Measurements from ENCODE around the gene ZBED1. TPM values are rescaled to one million over a fixed set of nuclear protein-coding genes. Genes with fewer than 3 reads are reported as not detected.

ZBED1 gene
- 10 to 100 TPM; 14.1 to 36.6 (median 23.2) TPM for total RNA-seq

- H3K27ac ChIP-seq, result peak within 1 kb of the TSS; percentile 78 to 86
- in situ Hi-C loops (cut with MboI; ENCODE audit: low pct_unique_long_range_greater_than_20kb in 2 of 9, low sequenced_read_pairs in 9 of 9, unreplicated experiment in 9 of 9), result no loop called here
- no CpG with 5 or more reads among the region's 57 CpGs for WGBS, 10 experiments
Measured at GRCh38 chrX:2500803-2501558, at the start of gene ZBED1, which contains the start of gene DHRSX. Gene ZBED1 (minus strand): TSS chrX:2500976. CDS start chrX:2490719, 10,257 bp downstream. Gene DHRSX (minus strand): TSS chrX:2500976. CDS start chrX:2500925, 51 bp downstream.

GRCh38 chrX:2549876-2550275 lies 49.1 kb upstream of the ZBED1 start:
- WGBS, 10 experiments, result 0 to 93% (median 41%) methylated on average over 1 to 7 of the region's 7 CpGs; no CpG with 5 or more reads in 5 of the 10 experiments
- no peak overlapping the region for H3K4me3 ChIP-seq
- in situ Hi-C loops (cut with MboI; ENCODE audit: low pct_unique_long_range_greater_than_20kb in 2 of 9, low sequenced_read_pairs in 9 of 9, unreplicated experiment in 9 of 9), result no loop called here
- H3K27ac ChIP-seq, result peak overlapping the region in 1 of 2 donors; percentile 30
- peak in 2 of 8 experiments; percentile 14 to 18 for ATAC-seq (replicated peaks in 6 of 8)
- H3K4me1 ChIP-seq (replicated peaks in 1 of 2), result peaks cover 18 to 21% of the 10 kb centered on the region in 2 donors

More at GRCh38 chrX:2500803-2501558, at the start of gene ZBED1, which contains the start of gene DHRSX:
- Histone ChIP-seq H3K4me3 (peak within 1 kb of the TSS; percentile 48 to 75 (median 57)), H3K4me1 (replicated peaks in 1 of 2) (peaks cover 7 to 11% of the 10 kb centered on the region in 2 donors)
- ATAC-seq (replicated peaks in 6 of 8), result peak; percentile 39 to 66 (median 56)

GRCh38 chrX:2548711-2549423 lies 48.1 kb upstream of the ZBED1 start:
- WGBS, 10 experiments, result 9 to 86% (median 32%) methylated on average over 1 to 8 of the region's 11 CpGs; no CpG with 5 or more reads in 1 of the 10 experiments
- peak; percentile 6 to 85 (median 74) for ATAC-seq (replicated peaks in 6 of 8)
- peaks cover 18 to 21% of the 10 kb centered on the region in 2 donors for H3K4me1 ChIP-seq (replicated peaks in 1 of 2)
- H3K4me3 ChIP-seq, result no peak overlapping the region
- in situ Hi-C loops (cut with MboI; ENCODE audit: low pct_unique_long_range_greater_than_20kb in 2 of 9, low sequenced_read_pairs in 9 of 9, unreplicated experiment in 9 of 9), result no loop called here
- H3K27ac ChIP-seq, result peak overlapping the region; percentile 47 to 58

- H3K27ac ChIP-seq, result no peak overlapping the region
- H3K4me1 ChIP-seq (replicated peaks in 1 of 2), result peaks cover 18% of the 10 kb centered on the region in 2 donors
- WGBS, 10 experiments, result 50 to 100% (median 100%) methylated on average over 1 to 3 of the region's 4 CpGs; no CpG with 5 or more reads in 4 of the 10 experiments
- no peak overlapping the region for H3K4me3 ChIP-seq
- no peak for ATAC-seq (replicated peaks in 6 of 8)
- in situ Hi-C loops (cut with MboI; ENCODE audit: low pct_unique_long_range_greater_than_20kb in 2 of 9, low sequenced_read_pairs in 9 of 9, unreplicated experiment in 9 of 9), result no loop called here
Measured at GRCh38 chrX:2547736-2548135, 47.0 kb upstream of the ZBED1 start.

GRCh38 chrX:2546496-2546895 lies 45.7 kb upstream of the ZBED1 start:
- H3K4me1 ChIP-seq (replicated peaks in 1 of 2), result peaks cover 12 to 13% of the 10 kb centered on the region in 2 donors
- no peak for ATAC-seq (replicated peaks in 6 of 8)
- in situ Hi-C loops (cut with MboI; ENCODE audit: low pct_unique_long_range_greater_than_20kb in 2 of 9, low sequenced_read_pairs in 9 of 9, unreplicated experiment in 9 of 9), result no loop called here
- H3K4me3 ChIP-seq, result no peak overlapping the region
- H3K27ac ChIP-seq, result no peak overlapping the region
- WGBS, 10 experiments, result 0 to 88% (median 86%) methylated on average over 1 of the region's 1 CpG; no CpG with 5 or more reads in 7 of the 10 experiments

- ATAC-seq (replicated peaks in 6 of 8), result no peak
- Histone ChIP-seq H3K4me1 (replicated peaks in 1 of 2) (peaks cover 9 to 11% of the 10 kb centered on the region in 2 donors), H3K4me3 (no peak overlapping the region), H3K27ac (no peak overlapping the region)
- WGBS, 10 experiments, result 0 to 86% (median 53%) methylated on average over 1 of the region's 1 CpG; no CpG with 5 or more reads in 6 of the 10 experiments
- in situ Hi-C loops (cut with MboI; ENCODE audit: low pct_unique_long_range_greater_than_20kb in 2 of 9, low sequenced_read_pairs in 9 of 9, unreplicated experiment in 9 of 9), result no loop called here
Measured at GRCh38 chrX:2545144-2545543, 44.4 kb upstream of the ZBED1 start.

- Histone ChIP-seq H3K27ac (no peak overlapping the region), H3K4me3 (no peak overlapping the region), H3K4me1 (replicated peaks in 1 of 2) (peaks cover 0 to 4% of the 10 kb centered on the region in 2 donors)
- in situ Hi-C loops (cut with MboI; ENCODE audit: low pct_unique_long_range_greater_than_20kb in 2 of 9, low sequenced_read_pairs in 9 of 9, unreplicated experiment in 9 of 9), result no loop called here
- WGBS, 10 experiments, result 25 to 96% (median 80%) methylated on average over 2 to 7 of the region's 7 CpGs
- no peak for ATAC-seq (replicated peaks in 6 of 8)
Measured at GRCh38 chrX:2542826-2543521, 42.2 kb upstream of the ZBED1 start.

- Histone ChIP-seq H3K4me1 (replicated peaks in 1 of 2) (peaks cover 8 to 15% of the 10 kb centered on the region in 2 donors), H3K4me3 (no peak overlapping the region), H3K27ac (no peak overlapping the region)
- in situ Hi-C loops (cut with MboI; ENCODE audit: low pct_unique_long_range_greater_than_20kb in 2 of 9, low sequenced_read_pairs in 9 of 9, unreplicated experiment in 9 of 9), result no loop called here
- 60 to 100% (median 91%) methylated on average over 1 to 7 of the region's 8 CpGs; no CpG with 5 or more reads in 5 of the 10 experiments for WGBS, 10 experiments
- no peak for ATAC-seq (replicated peaks in 6 of 8)
Measured at GRCh38 chrX:2541603-2542002, 40.8 kb upstream of the ZBED1 start.

- Histone ChIP-seq H3K27ac (no peak overlapping the region), H3K4me3 (no peak overlapping the region), H3K4me1 (replicated peaks in 1 of 2) (peaks cover 8 to 15% of the 10 kb centered on the region in 2 donors)
- no peak for ATAC-seq (replicated peaks in 6 of 8)
- WGBS, 10 experiments, result 92 to 100% (median 100%) methylated on average over 2 to 5 of the region's 12 CpGs; no CpG with 5 or more reads in 7 of the 10 experiments
- in situ Hi-C loops (cut with MboI; ENCODE audit: low pct_unique_long_range_greater_than_20kb in 2 of 9, low sequenced_read_pairs in 9 of 9, unreplicated experiment in 9 of 9), result no loop called here
Measured at GRCh38 chrX:2540426-2540947, 39.7 kb upstream of the ZBED1 start.

GRCh38 chrX:2539586-2539985 lies 38.8 kb upstream of the ZBED1 start:
- WGBS, 10 experiments, result 0 to 100% (median 63%) methylated on average over 1 to 3 of the region's 3 CpGs; no CpG with 5 or more reads in 1 of the 10 experiments
- no peak for ATAC-seq (replicated peaks in 6 of 8)
- peaks cover 8 to 15% of the 10 kb centered on the region in 2 donors for H3K4me1 ChIP-seq (replicated peaks in 1 of 2)
- no peak overlapping the region for H3K27ac ChIP-seq
- in situ Hi-C loops (cut with MboI; ENCODE audit: low pct_unique_long_range_greater_than_20kb in 2 of 9, low sequenced_read_pairs in 9 of 9, unreplicated experiment in 9 of 9), result no loop called here
- no peak overlapping the region for H3K4me3 ChIP-seq

GRCh38 chrX:2538031-2538757 lies 37.4 kb upstream of the ZBED1 start:
- no peak overlapping the region for H3K4me3 ChIP-seq
- WGBS, 10 experiments, result 3 to 58% (median 30%) methylated on average over 5 to 14 of the region's 15 CpGs

GRCh38 chrX:2536974-2537373 lies 36.2 kb upstream of the ZBED1 start:
- H3K4me1 ChIP-seq (replicated peaks in 1 of 2), result peaks cover 8 to 15% of the 10 kb centered on the region in 2 donors
- in situ Hi-C loops (cut with MboI; ENCODE audit: low pct_unique_long_range_greater_than_20kb in 2 of 9, low sequenced_read_pairs in 9 of 9, unreplicated experiment in 9 of 9), result no loop called here
- no peak for ATAC-seq (replicated peaks in 6 of 8)
- H3K4me3 ChIP-seq, result no peak overlapping the region
- WGBS, 10 experiments, result 0 to 100% (median 77%) methylated on average over 2 to 5 of the region's 5 CpGs; no CpG with 5 or more reads in 2 of the 10 experiments
- H3K27ac ChIP-seq, result no peak overlapping the region

More at GRCh38 chrX:2538031-2538757, 37.4 kb upstream of the ZBED1 start:
- Histone ChIP-seq H3K27ac (peak overlapping the region; percentile 6 to 71), H3K4me1 (replicated peaks in 1 of 2) (peaks cover 8 to 15% of the 10 kb centered on the region in 2 donors)
- peak in 5 of 8 experiments; percentile 82 to 93 (median 90) for ATAC-seq (replicated peaks in 6 of 8)
- in situ Hi-C loops (cut with MboI; ENCODE audit: low pct_unique_long_range_greater_than_20kb in 2 of 9, low sequenced_read_pairs in 9 of 9, unreplicated experiment in 9 of 9), result no loop called here
